Ramos (cell line): ENCODE data around the gene LASP1NB.
"Not testable (repeated sequence)": the region's sequence is repeated elsewhere in the genome, so short reads cannot be mapped to it uniquely, and the experiment has no call there.

ENCODE experiments used
- in situ Hi-C: fragments of 300-500 bp; cut with MboI; formaldehyde crosslinking; loops from one replicate; pipeline ENCODE4 v1.14.3; 2022; ENCODE audit warnings: low sequenced_read_pairs; ENCODE audit not compliant: unreplicated experiment

Gene LASP1NB

GRCh38 chr17:38915639-38915995, 9.8 kb upstream of the LASP1NB start:
- in situ Hi-C loops: no loop called here

- in situ Hi-C loops: no loop called here
Observed at GRCh38 chr17:38916771-38917170, 8.6 kb upstream of the LASP1NB start.

GRCh38 chr17:38917259-38917658, 8.2 kb upstream of the LASP1NB start:
- in situ Hi-C loops: no loop called here

GRCh38 chr17:38918129-38918913, 7.1 kb upstream of the LASP1NB start:
- in situ Hi-C loops: no loop called here

- in situ Hi-C loops: no loop called here
Observed at GRCh38 chr17:38918916-38919315, 6.5 kb upstream of the LASP1NB start.

GRCh38 chr17:38919316-38920078, 5.9 kb upstream of the LASP1NB start:
- in situ Hi-C loops: no loop called here

- in situ Hi-C loops: no loop called here
Observed at GRCh38 chr17:38920374-38921291, 4.8 kb upstream of the LASP1NB start.

GRCh38 chr17:38921756-38922411, 3.5 kb upstream of the LASP1NB start:
- in situ Hi-C loops: no loop called here

GRCh38 chr17:38922538-38923297, 2.7 kb upstream of the LASP1NB start:
- in situ Hi-C loops: no loop called here

GRCh38 chr17:38926293-38927070, 1.1 kb downstream of the LASP1NB start:
- in situ Hi-C loops: no loop called here

GRCh38 chr17:38930782-38931181, 5.4 kb downstream of the LASP1NB start:
- in situ Hi-C loops: not testable (repeated sequence)

GRCh38 chr17:38933962-38934361, 8.5 kb downstream of the LASP1NB start:
- in situ Hi-C loops: not testable (repeated sequence)

GRCh38 chr17:38939987-38940386, 14.6 kb downstream of the LASP1NB start:
- in situ Hi-C loops: no loop called here

- in situ Hi-C loops: no loop called here
Observed at GRCh38 chr17:38940404-38940803, 15.0 kb downstream of the LASP1NB start.

- in situ Hi-C loops: no loop called here
Observed at GRCh38 chr17:38942696-38943334, 17.4 kb downstream of the LASP1NB start.

- in situ Hi-C loops: no loop called here
Observed at GRCh38 chr17:38943607-38944006, 18.2 kb downstream of the LASP1NB start.

- in situ Hi-C loops: no loop called here
Observed at GRCh38 chr17:38947189-38947588, 21.8 kb downstream of the LASP1NB start.

- in situ Hi-C loops: not testable (repeated sequence)
Observed at GRCh38 chr17:38953800-38954199, 28.4 kb downstream of the LASP1NB start.
